K562 (cell line): Measurements from ENCODE around the gene ZNF468. TPM values are rescaled to one million over a fixed set of nuclear protein-coding genes. Genes with fewer than 3 reads are reported as not detected.

Source experiments
- CBX8 ChIP-seq: fragments of 200-600 bp; sonication (generic); IDR thresholded peaks from 2 replicates; pipeline ENCODE4 v1.6.1; 2012; ENCODE audit warnings: borderline replicate concordance, mixed run types, low read depth, mild to moderate bottlenecking, moderate library complexity, mixed read lengths, low read length, control low read depth, inconsistent platforms; ENCODE audit not compliant: poor library complexity, severe bottlenecking; ENCODE audit errors: extremely low read depth
- FUS ChIP-seq: fragments of 200-400 bp; formaldehyde crosslinking; optimal IDR thresholded peaks from 2 replicates; pipeline ENCODE3; 2017; ENCODE audit warnings: low read depth, low read length
- NCOA6 ChIP-seq: fragments of 450-650 bp; IDR thresholded peaks from 2 replicates; pipeline ENCODE4 v1.6.1; 2017; ENCODE audit warnings: mild to moderate bottlenecking
- NFE2 ChIP-seq: IDR thresholded peaks from 2 replicates; pipeline ENCODE4 v1.6.1; 2014; ENCODE audit warnings: antibody characterized with exemption, low read depth
- SIN3B ChIP-seq: fragments of 450-650 bp; IDR thresholded peaks from 2 replicates; pipeline ENCODE4 v1.6.1; 2017; ENCODE audit warnings: low read depth, mild to moderate bottlenecking, moderate library complexity
- XRCC4 ChIP-seq: IDR thresholded peaks from one replicate; pipeline ENCODE4 v1.6.1; 2011; ENCODE audit not compliant: insufficient read depth, insufficient read length; ENCODE audit errors: extremely low read depth
- polyA plus RNA-seq, 8 experiments: library from polyadenylated mRNA; depleted of rRNA in 4 of 8; stranded (reverse) in 5 of 8; unstranded in 3 of 8; fragments of >200 nt; fragmentation: Nextera tagmentation in 2 of 8; fragmentation: Illumina TruSeq in 1 of 8; extraction: Ambion mirVana in 2 of 8; extraction: Trizol in 1 of 8; gene quantifications; 2 replicates each; pipeline versions ENCODE4 v1.2.1 to v1.2.3, GENCODE V29; 2011 to 2014; ENCODE audit warnings: inconsistent platforms in 1 of 8, missing spikeins in 1 of 8
- total RNA-seq, 7 experiments: library from RNA; depleted of rRNA in 6 of 7; stranded (reverse); fragments of >200 nt in 6 of 7; fragmentation: Illumina TruSeq in 2 of 7; extraction: Trizol in 2 of 7; gene quantifications; 2 replicates each; pipeline versions ENCODE4 v1.2.1 to v1.2.3, GENCODE V29; 2011 to 2021; ENCODE audit warnings: low replicate concordance in 1 of 7
- TF ChIP-seq, protein P1 (sequence below): fragments of 200-600 bp; sonication (generic); IDR thresholded peaks from one replicate; pipeline ENCODE4 v1.6.1; 2012; ENCODE audit warnings: mild to moderate bottlenecking, low read depth, low read length, inconsistent platforms
- TF ChIP-seq, protein P2 (sequence below): fragments of 250-450 bp; sonication (Bioruptor Pico); IDR thresholded peaks from 2 replicates; pipeline ENCODE4 v1.8.0; 2021; ENCODE audit warnings: mild to moderate bottlenecking, moderate library complexity
- TF ChIP-seq, protein P3 (sequence below): fragments of 250-450 bp; sonication (Bioruptor Pico); IDR thresholded peaks from 2 replicates; pipeline ENCODE4 v1.8.0; 2022; ENCODE audit warnings: moderate library complexity, mild to moderate bottlenecking, inconsistent platforms

The ZNF468 gene
- total and polyA plus RNA-seq, 9 of the 15 experiments (the other 6 are each of a cell fraction or from before 2014, with no cell fraction given), result 15.9 to 36.2 (median 23.2) TPM

DNA sequence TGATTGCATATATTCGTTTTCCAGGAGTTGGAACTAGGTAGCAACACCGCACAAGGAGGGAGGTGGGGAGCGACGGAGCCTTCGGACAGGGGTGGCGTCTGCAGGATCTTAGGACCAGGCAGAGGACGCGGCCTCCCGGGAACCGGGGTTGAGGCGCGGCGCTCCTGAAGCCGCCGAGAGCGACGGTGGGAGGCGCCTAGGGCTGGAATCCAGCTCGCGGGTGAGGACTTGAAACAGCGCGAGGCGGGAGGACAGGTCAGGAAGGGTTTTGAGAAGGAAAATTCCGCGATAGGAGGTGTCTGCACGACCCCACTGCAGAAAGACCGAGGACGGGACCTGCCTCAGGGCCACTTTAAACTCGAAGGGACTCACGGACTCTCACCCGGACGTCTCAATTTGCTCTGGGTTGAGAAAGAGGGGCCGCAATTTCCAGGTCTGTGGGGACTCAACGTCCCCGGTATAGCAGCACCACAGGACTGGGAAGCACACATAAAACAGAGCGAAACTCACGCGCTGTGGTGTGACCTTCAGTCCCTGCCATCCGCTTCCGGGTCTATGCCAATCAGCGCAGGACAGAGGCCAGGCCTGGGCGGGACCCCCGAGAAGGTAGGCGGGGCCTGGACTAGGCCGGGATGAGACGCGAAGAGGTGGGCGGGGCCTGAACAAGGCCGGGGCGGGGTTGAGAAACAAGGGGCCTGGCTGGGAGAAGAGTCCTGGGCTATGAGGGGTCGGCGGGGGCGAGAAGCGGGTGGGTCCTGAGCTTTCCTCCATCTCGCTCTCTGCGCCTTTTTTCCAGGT lies 39.9 kb upstream of the ZNF468 start, which contains the start of gene ZNF320 (continued):
- TF ChIP-seq, protein P1, sequence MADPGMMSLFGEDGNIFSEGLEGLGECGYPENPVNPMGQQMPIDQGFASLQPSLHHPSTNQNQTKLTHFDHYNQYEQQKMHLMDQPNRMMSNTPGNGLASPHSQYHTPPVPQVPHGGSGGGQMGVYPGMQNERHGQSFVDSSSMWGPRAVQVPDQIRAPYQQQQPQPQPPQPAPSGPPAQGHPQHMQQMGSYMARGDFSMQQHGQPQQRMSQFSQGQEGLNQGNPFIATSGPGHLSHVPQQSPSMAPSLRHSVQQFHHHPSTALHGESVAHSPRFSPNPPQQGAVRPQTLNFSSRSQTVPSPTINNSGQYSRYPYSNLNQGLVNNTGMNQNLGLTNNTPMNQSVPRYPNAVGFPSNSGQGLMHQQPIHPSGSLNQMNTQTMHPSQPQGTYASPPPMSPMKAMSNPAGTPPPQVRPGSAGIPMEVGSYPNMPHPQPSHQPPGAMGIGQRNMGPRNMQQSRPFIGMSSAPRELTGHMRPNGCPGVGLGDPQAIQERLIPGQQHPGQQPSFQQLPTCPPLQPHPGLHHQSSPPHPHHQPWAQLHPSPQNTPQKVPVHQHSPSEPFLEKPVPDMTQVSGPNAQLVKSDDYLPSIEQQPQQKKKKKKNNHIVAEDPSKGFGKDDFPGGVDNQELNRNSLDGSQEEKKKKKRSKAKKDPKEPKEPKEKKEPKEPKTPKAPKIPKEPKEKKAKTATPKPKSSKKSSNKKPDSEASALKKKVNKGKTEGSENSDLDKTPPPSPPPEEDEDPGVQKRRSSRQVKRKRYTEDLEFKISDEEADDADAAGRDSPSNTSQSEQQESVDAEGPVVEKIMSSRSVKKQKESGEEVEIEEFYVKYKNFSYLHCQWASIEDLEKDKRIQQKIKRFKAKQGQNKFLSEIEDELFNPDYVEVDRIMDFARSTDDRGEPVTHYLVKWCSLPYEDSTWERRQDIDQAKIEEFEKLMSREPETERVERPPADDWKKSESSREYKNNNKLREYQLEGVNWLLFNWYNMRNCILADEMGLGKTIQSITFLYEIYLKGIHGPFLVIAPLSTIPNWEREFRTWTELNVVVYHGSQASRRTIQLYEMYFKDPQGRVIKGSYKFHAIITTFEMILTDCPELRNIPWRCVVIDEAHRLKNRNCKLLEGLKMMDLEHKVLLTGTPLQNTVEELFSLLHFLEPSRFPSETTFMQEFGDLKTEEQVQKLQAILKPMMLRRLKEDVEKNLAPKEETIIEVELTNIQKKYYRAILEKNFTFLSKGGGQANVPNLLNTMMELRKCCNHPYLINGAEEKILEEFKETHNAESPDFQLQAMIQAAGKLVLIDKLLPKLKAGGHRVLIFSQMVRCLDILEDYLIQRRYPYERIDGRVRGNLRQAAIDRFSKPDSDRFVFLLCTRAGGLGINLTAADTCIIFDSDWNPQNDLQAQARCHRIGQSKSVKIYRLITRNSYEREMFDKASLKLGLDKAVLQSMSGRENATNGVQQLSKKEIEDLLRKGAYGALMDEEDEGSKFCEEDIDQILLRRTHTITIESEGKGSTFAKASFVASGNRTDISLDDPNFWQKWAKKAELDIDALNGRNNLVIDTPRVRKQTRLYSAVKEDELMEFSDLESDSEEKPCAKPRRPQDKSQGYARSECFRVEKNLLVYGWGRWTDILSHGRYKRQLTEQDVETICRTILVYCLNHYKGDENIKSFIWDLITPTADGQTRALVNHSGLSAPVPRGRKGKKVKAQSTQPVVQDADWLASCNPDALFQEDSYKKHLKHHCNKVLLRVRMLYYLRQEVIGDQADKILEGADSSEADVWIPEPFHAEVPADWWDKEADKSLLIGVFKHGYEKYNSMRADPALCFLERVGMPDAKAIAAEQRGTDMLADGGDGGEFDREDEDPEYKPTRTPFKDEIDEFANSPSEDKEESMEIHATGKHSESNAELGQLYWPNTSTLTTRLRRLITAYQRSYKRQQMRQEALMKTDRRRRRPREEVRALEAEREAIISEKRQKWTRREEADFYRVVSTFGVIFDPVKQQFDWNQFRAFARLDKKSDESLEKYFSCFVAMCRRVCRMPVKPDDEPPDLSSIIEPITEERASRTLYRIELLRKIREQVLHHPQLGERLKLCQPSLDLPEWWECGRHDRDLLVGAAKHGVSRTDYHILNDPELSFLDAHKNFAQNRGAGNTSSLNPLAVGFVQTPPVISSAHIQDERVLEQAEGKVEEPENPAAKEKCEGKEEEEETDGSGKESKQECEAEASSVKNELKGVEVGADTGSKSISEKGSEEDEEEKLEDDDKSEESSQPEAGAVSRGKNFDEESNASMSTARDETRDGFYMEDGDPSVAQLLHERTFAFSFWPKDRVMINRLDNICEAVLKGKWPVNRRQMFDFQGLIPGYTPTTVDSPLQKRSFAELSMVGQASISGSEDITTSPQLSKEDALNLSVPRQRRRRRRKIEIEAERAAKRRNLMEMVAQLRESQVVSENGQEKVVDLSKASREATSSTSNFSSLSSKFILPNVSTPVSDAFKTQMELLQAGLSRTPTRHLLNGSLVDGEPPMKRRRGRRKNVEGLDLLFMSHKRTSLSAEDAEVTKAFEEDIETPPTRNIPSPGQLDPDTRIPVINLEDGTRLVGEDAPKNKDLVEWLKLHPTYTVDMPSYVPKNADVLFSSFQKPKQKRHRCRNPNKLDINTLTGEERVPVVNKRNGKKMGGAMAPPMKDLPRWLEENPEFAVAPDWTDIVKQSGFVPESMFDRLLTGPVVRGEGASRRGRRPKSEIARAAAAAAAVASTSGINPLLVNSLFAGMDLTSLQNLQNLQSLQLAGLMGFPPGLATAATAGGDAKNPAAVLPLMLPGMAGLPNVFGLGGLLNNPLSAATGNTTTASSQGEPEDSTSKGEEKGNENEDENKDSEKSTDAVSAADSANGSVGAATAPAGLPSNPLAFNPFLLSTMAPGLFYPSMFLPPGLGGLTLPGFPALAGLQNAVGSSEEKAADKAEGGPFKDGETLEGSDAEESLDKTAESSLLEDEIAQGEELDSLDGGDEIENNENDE, result no peak
- TF ChIP-seq XRCC4 (no peak), NFE2 (no peak), FUS (no peak), CBX8 (no peak), NCOA6 (no peak), SIN3B (0 out of 2 replicates have a peak, but pooled peaks have one; percentile 39)
- TF ChIP-seq, protein P2, sequence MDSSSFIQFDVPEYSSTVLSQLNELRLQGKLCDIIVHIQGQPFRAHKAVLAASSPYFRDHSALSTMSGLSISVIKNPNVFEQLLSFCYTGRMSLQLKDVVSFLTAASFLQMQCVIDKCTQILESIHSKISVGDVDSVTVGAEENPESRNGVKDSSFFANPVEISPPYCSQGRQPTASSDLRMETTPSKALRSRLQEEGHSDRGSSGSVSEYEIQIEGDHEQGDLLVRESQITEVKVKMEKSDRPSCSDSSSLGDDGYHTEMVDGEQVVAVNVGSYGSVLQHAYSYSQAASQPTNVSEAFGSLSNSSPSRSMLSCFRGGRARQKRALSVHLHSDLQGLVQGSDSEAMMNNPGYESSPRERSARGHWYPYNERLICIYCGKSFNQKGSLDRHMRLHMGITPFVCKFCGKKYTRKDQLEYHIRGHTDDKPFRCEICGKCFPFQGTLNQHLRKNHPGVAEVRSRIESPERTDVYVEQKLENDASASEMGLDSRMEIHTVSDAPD (CRISPR knock-in tag), result no peak
- TF ChIP-seq, protein P3, sequence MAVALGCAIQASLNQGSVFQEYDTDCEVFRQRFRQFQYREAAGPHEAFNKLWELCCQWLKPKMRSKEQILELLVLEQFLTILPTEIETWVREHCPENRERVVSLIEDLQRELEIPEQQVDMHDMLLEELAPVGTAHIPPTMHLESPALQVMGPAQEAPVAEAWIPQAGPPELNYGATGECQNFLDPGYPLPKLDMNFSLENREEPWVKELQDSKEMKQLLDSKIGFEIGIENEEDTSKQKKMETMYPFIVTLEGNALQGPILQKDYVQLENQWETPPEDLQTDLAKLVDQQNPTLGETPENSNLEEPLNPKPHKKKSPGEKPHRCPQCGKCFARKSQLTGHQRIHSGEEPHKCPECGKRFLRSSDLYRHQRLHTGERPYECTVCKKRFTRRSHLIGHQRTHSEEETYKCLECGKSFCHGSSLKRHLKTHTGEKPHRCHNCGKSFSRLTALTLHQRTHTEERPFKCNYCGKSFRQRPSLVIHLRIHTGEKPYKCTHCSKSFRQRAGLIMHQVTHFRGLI (CRISPR knock-in tag), result no peak
